HG03342 (cell line): ENCODE measurements around the gene CLDN34.
A peak's percentile ranks its signal among the peaks of the same experiment; 100 is the strongest.

Experiments used
- ATAC-seq: cut with Tn5 transposase; IDR thresholded peaks from one replicate; pipeline ENCODE4 v1.9.1; 2021; ENCODE audit warnings: mild to moderate bottlenecking, moderate library complexity; ENCODE audit not compliant: unreplicated experiment

CLDN34 gene

DNA sequence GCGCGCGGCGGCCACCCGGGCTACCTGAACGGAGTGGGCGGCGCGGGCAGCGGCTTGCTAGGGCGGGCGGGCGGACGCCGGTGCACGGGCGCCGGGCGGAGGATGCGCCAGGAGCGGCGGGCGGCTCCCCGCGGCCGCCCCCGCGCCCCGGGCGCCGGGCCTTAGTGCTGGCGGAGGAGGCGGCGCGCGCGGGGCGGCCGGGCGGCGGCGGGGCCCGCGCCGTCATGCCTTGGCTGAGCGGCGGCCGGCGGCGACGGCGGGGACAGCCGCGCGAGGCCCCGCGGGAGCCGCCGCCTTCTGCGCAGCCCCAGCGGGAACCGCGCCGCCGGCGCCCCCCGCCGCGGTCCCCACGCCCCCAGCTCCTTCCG lies 48.2 kb downstream of the CLDN34 start:
- ATAC-seq = peak; percentile 26

DNA sequence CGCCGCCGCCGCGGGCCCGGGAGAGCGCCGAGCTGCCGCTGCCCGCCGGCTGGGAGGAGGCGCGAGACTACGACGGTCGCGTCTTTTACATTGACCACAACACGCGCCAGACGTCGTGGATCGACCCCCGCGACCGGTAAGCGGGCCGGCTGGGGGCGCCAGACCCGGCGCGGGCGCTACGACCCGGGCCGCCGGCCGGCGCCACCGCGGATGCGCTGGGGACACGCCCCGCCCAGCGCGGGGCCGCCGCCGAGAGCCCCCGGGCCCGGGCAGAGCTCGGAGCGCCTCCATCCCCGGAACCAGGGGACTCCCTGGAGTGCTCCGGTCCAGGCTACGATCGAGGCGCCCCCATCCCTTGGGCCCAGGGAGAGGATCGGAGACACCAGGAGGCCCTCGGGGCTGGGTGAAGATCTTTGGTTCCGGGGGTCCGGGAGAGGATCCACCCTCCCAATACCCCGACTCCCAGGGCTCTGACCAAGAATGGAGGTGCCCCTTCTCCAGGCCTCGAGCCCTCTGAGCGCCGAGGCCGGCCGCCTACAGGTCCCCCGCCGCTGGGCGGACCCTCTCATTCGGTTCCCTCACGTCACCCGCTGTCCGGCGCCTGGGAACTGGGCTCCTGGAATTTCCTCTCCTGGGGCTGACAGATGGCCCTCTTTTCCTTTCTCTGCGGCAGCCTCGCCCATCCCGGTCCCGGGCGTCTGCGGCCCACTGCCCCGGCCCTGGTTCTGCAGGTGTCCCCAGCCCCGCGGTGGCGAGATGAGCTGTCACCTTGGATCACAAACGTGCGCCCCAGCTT lies 48.8 kb downstream of the CLDN34 start:
- ATAC-seq = no peak

DNA sequence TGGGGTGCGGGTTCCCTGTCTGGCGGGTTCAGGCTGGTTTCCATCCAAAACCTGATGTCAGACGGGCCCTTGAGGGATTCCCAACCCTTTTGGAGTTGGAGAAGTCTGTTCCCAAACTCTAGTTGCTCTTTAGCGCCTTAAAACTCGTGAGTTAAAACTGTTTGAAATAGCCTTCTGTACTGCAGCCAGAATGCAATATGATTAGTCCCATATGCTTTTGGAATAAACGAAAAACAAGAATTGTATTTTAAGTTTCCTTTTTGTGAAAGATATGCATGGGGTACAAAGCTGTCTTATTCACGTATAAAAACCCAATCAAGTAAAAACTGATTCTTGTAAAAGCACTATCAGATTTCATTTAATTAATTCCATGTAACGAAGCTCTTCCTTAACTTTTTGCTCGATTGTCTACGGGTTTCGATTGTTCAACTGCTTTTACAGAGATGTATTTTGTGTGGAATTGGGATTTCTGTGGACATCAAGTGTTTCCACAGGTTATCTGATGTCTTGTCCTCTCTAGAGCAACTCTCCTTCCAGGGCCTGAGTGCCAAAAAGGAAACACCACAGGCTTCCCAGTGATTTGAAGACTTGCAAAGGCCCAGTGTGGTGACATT lies 49.5 kb downstream of the CLDN34 start:
- no peak for ATAC-seq

DNA sequence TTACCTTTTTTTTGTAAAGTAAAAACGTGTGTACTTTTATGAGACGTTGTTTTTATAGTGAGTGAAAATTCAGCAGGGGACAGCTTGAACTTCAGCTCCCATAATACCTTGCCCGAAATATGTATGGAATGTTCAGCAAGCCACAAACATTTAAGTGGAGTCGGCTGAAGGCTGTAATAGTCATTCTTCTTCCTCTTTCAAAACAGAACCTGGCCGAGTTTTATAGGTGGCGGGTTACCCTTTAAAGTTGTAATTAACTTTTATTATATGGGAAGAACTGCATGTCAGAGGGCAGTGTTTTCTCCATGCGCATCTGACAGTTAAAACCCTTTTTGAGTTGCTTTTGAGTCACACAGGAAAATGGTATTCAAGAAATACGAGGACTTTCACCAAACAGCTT lies 50.7 kb downstream of the CLDN34 start:
- no peak for ATAC-seq
